GM12892 (cell line): ENCODE measurements around the gene BCL11A.

Experiments used
- POLR2A ChIP-seq: IDR thresholded peaks from 2 replicates; pipeline ENCODE4 v1.6.1; 2011; ENCODE audit warnings: low read depth, low read length, control low read depth
- POLR2AphosphoS5 ChIP-seq: IDR thresholded peaks from 2 replicates; pipeline ENCODE4 v1.6.1; 2011; ENCODE audit warnings: low read depth, low read length, control low read depth

- TF ChIP-seq POLR2A (no peak), POLR2AphosphoS5 (no peak)
These were observed 66.9 kb downstream of the BCL11A start for GRCh38 chr2:60486551-60486950.
